MM.1S (cell line): ENCODE measurements around the gene ACAD9.

ENCODE experiments used
- CTCF ChIP-seq: fragments of 300-600 bp; sonication (generic); IDR thresholded peaks from 2 replicates; pipeline ENCODE4 v1.5.1; 2016; ENCODE audit warnings: antibody characterized with exemption, low read length, mixed read lengths
- EZH2 ChIP-seq: fragments of 300-600 bp; sonication (generic); optimal IDR thresholded peaks from 2 replicates; pipeline ENCODE3; 2017; ENCODE audit warnings: low read depth, mild to moderate bottlenecking, antibody characterized with exemption, low read length, mixed read lengths
- EZH2phosphoT487 ChIP-seq: fragments of 300-600 bp; sonication (generic); IDR thresholded peaks from 2 replicates; pipeline ENCODE4 v1.6.1; 2018; ENCODE audit warnings: antibody characterized with exemption, low read length

- TF ChIP-seq EZH2 (no peak), CTCF (no peak), EZH2phosphoT487 (no peak)
Observed at GRCh38 chr3:128933213-128933921, 53.9 kb downstream of the ACAD9 start.
